Psoas muscle (tissue), 8 donors: ENCODE measurements around the gene GEMIN5. TPM values are rescaled to one million over a fixed set of nuclear protein-coding genes. Genes with fewer than 3 reads are reported as not detected.
A peak's percentile ranks its signal among the peaks of the same experiment; 100 is the strongest.

ENCODE experiments used
- ATAC-seq, 4 donors: fragments of 200-7000 bp; cut with Tn5 transposase; one replicate each; pipeline ENCODE4 v1.9.1; 2020; ENCODE audit warnings: moderate library complexity in 3 of 4, mild to moderate bottlenecking in 2 of 4
- DNase-seq, 2 donors: peaks; one replicate each; pipeline ENCODE4 v3.0.0-alpha.2; 2020
- H3K27ac ChIP-seq: fragments of 200-600 bp; one replicate; pipeline ENCODE4 v1.8.0; 2022
- H3K27me3 ChIP-seq, 3 donors: fragments of 200-600 bp in 1 of 3; one replicate each; pipeline versions ENCODE4 v1.6.1 to v1.8.0; 2013 to 2022; ENCODE audit warnings: low read length in 2 of 3, mild to moderate bottlenecking in 2 of 3, moderate library complexity in 1 of 3; ENCODE audit not compliant: insufficient read depth in 3 of 3
- H3K36me3 ChIP-seq, 2 donors: fragments of 200-600 bp in 1 of 2; one replicate each; pipeline versions ENCODE4 v1.6.1 to v1.8.0; 2013 to 2022; ENCODE audit warnings: low read depth in 1 of 2, mild to moderate bottlenecking in 1 of 2, moderate library complexity in 1 of 2; ENCODE audit not compliant: insufficient read depth in 1 of 2
- H3K4me1 ChIP-seq: fragments of 200-600 bp; one replicate; pipeline ENCODE4 v1.8.0; 2022
- H3K4me3 ChIP-seq: fragments of 200-600 bp; one replicate; pipeline ENCODE4 v1.8.0; 2022; ENCODE audit warnings: mild to moderate bottlenecking
- H3K9me3 ChIP-seq: fragments of 200-600 bp; one replicate; pipeline ENCODE4 v1.8.0; 2022
- WGBS, 3 donors: extraction: QIAGEN DNeasy Blood & Tissue Kit; methylation state at CpG; one replicate each; pipeline versions ENCODE4 v1.1.6 to v1.1.7; 2013; 5-methylcytosine and 5-hydroxymethylcytosine counted together
- intact Hi-C, 2 donors: fragments of 100-400 bp; cut with DNase I; formaldehyde crosslinking; loops; one replicate each; pipeline versions ENCODE4 v1.11.0 to v1.14.2; 2022
- polyA plus RNA-seq, 3 donors: library from polyadenylated mRNA; stranded (reverse); fragments of 200-250 nt; gene quantifications; one replicate each; pipeline ENCODE4 v1.2.3, GENCODE V29; 2013
- total RNA-seq, 4 donors: library from RNA; stranded (reverse); fragmentation: NEBNext Ultra II Directional in 2 of 4; extraction: Animal tissue kit (Norgen Biotek cat#: 25700) in 2 of 4; gene quantifications; one replicate each; pipeline versions ENCODE4 v1.2.1 to v1.2.4, GENCODE V29; 2021 to 2023
- TF ChIP-seq, protein P1 (sequence below): fragments of 200-600 bp; IDR thresholded peaks from one replicate; pipeline ENCODE4 v1.8.0; 2022; ENCODE audit warnings: antibody characterized with exemption
- donor health status: healthy with polysubstance abuse.
- donor health status: DM: no; HTN: no; CAD: no; lungs with moderate emphysema.
- donor health status: Bipolar disorder and iron deficiency.
- donor health status: healthy.
- donor health status: DM: yes; HTN: yes; CAD: no.
- donor health status: DM: no; HTN: no; CAD: no.
- donor health status: DM: no; HTN: no; CAD: no.
- donor health status: DM: yes; HTN: yes; CAD: no.

GEMIN5 gene
- total and polyA plus RNA-seq, 7 donors, result 6.6 to 23.1 (median 16.7) TPM

DNA sequence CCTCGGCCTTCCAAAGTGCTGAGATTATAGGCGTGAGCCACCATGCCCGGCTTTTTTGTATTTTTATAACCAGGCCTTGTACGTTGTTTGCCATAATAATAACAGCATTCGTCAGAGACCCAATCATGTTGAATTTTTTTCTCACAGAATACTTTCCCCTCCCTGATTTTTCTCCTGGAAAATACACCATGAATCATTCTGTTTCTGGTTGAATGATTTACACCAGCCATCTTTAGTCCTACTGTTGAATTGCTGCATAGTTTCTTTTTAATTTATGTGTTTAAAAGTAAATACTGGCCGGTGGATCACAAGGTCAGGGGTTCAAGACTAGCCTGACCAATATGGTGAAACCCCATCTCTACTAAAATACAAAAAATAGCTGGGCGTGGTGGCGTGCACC lies 76.1 kb downstream of the GEMIN5 start:
- H3K4me1 ChIP-seq, result peaks cover 30% of the 10 kb centered on the region
- no peaks in the 10 kb centered on the region for H3K27me3 ChIP-seq
- DNase-seq, result no peak
- H3K36me3 ChIP-seq, result peaks cover 0 to 38% of the 10 kb centered on the region in 2 donors
- TF ChIP-seq, protein P1, sequence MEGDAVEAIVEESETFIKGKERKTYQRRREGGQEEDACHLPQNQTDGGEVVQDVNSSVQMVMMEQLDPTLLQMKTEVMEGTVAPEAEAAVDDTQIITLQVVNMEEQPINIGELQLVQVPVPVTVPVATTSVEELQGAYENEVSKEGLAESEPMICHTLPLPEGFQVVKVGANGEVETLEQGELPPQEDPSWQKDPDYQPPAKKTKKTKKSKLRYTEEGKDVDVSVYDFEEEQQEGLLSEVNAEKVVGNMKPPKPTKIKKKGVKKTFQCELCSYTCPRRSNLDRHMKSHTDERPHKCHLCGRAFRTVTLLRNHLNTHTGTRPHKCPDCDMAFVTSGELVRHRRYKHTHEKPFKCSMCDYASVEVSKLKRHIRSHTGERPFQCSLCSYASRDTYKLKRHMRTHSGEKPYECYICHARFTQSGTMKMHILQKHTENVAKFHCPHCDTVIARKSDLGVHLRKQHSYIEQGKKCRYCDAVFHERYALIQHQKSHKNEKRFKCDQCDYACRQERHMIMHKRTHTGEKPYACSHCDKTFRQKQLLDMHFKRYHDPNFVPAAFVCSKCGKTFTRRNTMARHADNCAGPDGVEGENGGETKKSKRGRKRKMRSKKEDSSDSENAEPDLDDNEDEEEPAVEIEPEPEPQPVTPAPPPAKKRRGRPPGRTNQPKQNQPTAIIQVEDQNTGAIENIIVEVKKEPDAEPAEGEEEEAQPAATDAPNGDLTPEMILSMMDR, result no peak
- WGBS, 3 donors, result 76 to 84% (median 78%) methylated on average over 8 of the region's 8 CpGs
- no peak overlapping the region for H3K27ac ChIP-seq
- no peaks in the 10 kb centered on the region for H3K9me3 ChIP-seq
- H3K4me3 ChIP-seq, result no peak overlapping the region
- intact Hi-C loops, result no loop called here
- no peak for ATAC-seq

DNA sequence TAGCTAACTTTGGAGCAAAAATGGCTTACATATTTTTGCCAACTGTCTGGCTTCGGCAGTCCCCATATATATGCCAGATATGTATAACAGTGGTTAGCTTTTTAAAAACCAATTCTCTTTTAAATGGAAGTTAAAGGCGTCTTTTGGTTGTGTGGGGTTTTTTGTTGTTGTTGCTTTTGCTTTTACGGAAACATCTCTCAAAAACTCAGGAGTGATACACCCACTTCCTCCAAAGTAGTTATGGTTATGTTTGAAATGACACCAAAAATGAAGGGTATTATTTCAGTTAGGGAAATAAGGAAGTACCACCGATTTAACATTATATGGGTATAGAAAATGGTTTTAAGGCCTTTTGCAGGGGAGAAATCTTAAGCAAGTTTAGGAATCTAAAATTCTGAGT lies 77.2 kb downstream of the GEMIN5 start:
- no peak for DNase-seq
- intact Hi-C loops, result no loop called here
- peak overlapping the region; percentile 76 for H3K4me3 ChIP-seq
- WGBS, 3 donors, result 44 to 60% (median 44%) methylated on average over 4 of the region's 4 CpGs
- no peaks in the 10 kb centered on the region for H3K9me3 ChIP-seq
- no peaks in the 10 kb centered on the region for H3K27me3 ChIP-seq
- TF ChIP-seq, protein P1, result no peak
- peaks cover 0 to 27% of the 10 kb centered on the region in 2 donors for H3K36me3 ChIP-seq
- no peak overlapping the region for H3K27ac ChIP-seq
- no peak for ATAC-seq
- peaks cover 35% of the 10 kb centered on the region for H3K4me1 ChIP-seq

DNA sequence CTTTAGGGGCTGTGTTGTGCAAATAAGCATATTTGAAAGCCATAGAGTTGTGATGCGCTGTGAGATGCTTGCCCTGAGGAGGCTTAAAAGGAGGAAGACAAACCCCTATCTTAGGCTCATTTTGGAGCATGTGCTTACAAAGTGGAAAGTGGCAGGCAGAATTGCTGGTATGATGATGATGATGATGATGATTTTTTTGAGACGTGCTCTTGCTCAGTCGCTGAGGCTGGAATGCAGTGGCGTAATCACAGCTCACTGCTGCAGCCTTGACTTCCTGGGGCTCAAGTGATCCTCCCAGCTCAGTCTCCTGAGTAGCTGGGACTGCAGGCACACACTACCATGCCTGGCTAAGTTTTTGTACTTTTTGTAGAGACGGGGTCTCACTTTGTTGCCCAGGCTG lies 77.9 kb downstream of the GEMIN5 start:
- ATAC-seq (no peak), DNase-seq (peak; percentile 56 to 64)
- peak overlapping the region; percentile 76 for H3K4me3 ChIP-seq
- TF ChIP-seq, protein P1, result no peak
- no peaks in the 10 kb centered on the region for H3K9me3 ChIP-seq
- 32 to 45% (median 41%) methylated on average over 5 of the region's 5 CpGs for WGBS, 3 donors
- H3K27me3 ChIP-seq, result no peaks in the 10 kb centered on the region
- H3K27ac ChIP-seq, result peak overlapping the region; percentile 98
- H3K4me1 ChIP-seq, result peaks cover 35% of the 10 kb centered on the region
- peaks cover 0 to 20% of the 10 kb centered on the region in 2 donors for H3K36me3 ChIP-seq
- intact Hi-C loops, result no loop called here

DNA sequence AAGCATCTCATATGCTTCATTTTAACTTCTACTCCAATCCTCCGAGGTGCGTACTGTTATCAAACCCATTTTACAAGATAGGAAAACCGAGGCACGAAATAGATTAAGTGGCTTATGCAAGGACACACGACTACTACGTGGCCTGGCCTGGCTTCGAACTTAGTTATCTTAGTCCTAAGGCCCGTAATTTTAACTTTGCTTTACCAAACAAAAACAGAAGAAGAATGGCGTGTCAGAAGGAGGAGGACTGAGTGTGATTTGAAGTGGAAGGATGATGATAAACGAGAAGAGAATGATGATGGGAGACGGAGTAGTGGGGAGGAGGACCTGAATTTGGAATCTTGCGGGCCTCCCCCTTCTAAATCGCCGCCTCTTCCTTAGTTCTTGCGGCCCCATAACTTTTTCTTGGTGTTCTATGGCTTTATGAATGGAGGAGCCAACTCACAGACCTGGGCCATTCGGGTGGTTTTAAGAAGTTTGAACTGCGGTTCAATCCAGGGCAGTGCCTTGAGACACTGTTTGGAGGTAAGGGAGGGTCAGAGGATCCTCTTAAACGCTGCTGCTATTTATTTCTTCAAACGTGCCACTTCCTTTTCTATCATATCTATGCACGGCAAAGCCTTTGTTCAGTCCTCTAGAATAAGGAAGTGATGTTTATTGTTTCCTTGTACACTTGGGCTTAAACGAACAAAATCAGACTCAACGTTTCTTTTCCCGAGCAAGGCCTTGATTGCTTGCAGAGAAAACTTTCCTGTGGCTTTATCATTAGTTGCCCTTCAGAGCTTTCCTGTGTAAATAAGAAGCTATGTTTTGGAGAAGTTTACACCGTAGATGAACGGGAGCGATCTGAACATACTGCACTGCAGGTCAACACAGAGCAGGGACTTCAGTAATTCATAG lies 78.8 kb downstream of the GEMIN5 start:
- DNase-seq (no peak), ATAC-seq (no peak)
- Histone ChIP-seq H3K27ac (peak overlapping the region; percentile 98), H3K27me3 (no peaks in the 10 kb centered on the region), H3K9me3 (no peaks in the 10 kb centered on the region), H3K36me3 (peaks cover 0 to 11% of the 10 kb centered on the region in 2 donors), H3K4me3 (peak overlapping the region; percentile 76), H3K4me1 (peaks cover 35% of the 10 kb centered on the region)
- 2 to 3% (median 3%) methylated on average over 26 of the region's 26 CpGs for WGBS, 3 donors
- TF ChIP-seq, protein P1, result no peak
- intact Hi-C loops, result loop anchor here (5.0 kb wide), 1 partner anchor 102 kb away; the partner anchor contains the start of gene LARP1 (in 2 of the 2)
